GM19467 (cell line): ENCODE data around the gene LRCH4.

Experiments
- ATAC-seq: cut with Tn5 transposase; IDR thresholded peaks from one replicate; pipeline ENCODE4 v1.9.1; 2021; ENCODE audit warnings: mild to moderate bottlenecking, moderate library complexity; ENCODE audit not compliant: unreplicated experiment

The LRCH4 gene

GRCh38 chr7:100606313-100606712 lies 20.4 kb upstream of the LRCH4 start:
- ATAC-seq: no peak

- ATAC-seq: no peak
These were observed 19.3 kb upstream of the LRCH4 start for GRCh38 chr7:100604976-100605911.

- ATAC-seq: peak; percentile 50
These were observed 18.4 kb upstream of the LRCH4 start for GRCh38 chr7:100604028-100604975.

- ATAC-seq: no peak
These were observed 17.7 kb upstream of the LRCH4 start for GRCh38 chr7:100603726-100604027.

- ATAC-seq: no peak
These were observed 17.2 kb upstream of the LRCH4 start for GRCh38 chr7:100602889-100603725.

- ATAC-seq: no peak
These were observed 14.8 kb upstream of the LRCH4 start for GRCh38 chr7:100600730-100601038.

GRCh38 chr7:100599911-100600729 lies 14.2 kb upstream of the LRCH4 start:
- ATAC-seq: no peak

GRCh38 chr7:100598425-100598824 lies 12.5 kb upstream of the LRCH4 start:
- no peak for ATAC-seq

- no peak for ATAC-seq
These were observed 9.3 kb upstream of the LRCH4 start for GRCh38 chr7:100595188-100595587.

GRCh38 chr7:100591596-100591995 lies 5.7 kb upstream of the LRCH4 start:
- no peak for ATAC-seq

- no peak for ATAC-seq
These were observed 4.3 kb upstream of the LRCH4 start for GRCh38 chr7:100590077-100590737.

- no peak for ATAC-seq
These were observed 3.5 kb upstream of the LRCH4 start for GRCh38 chr7:100589341-100589947.

GRCh38 chr7:100588438-100588837 lies 2.5 kb upstream of the LRCH4 start:
- ATAC-seq: no peak

GRCh38 chr7:100586266-100587025 lies 517 bp upstream of the LRCH4 start, which contains the start of gene FBXO24:
Gene FBXO24 (plus strand): TSS chr7:100586328. CDS start chr7:100586626, 298 bp downstream.
- peak; percentile 85 for ATAC-seq

- ATAC-seq: no peak
These were observed 1.0 kb downstream of the LRCH4 start for GRCh38 chr7:100584683-100585510.

GRCh38 chr7:100584054-100584682 lies 1.8 kb downstream of the LRCH4 start:
- ATAC-seq: no peak
